PC-3 (cell line): ENCODE data around the gene ARSB.

Source experiments
- CTCF ChIP-seq: fragments of 300-600 bp; sonication (generic); conservative IDR thresholded peaks from 2 replicates; pipeline ENCODE4 v1.5.1; 2017; ENCODE audit warnings: antibody characterized with exemption, low read depth, mild to moderate bottlenecking, low read length
- EZH2 ChIP-seq: fragments of 300-600 bp; sonication (generic); IDR thresholded peaks from one replicate; pipeline ENCODE4 v1.6.1; 2017; ENCODE audit warnings: antibody characterized with exemption, mild to moderate bottlenecking, low read length; ENCODE audit not compliant: unreplicated experiment

- TF ChIP-seq EZH2 (no peak), CTCF (no peak)
Observed at GRCh38 chr5:79011219-79011836, 26.2 kb upstream of the ARSB start.
